Karpas-422 (cell line): ENCODE results near the gene CHRM1. TPM values are rescaled to one million over a fixed set of nuclear protein-coding genes. Genes with fewer than 3 reads are reported as not detected.

Experiments
- DNase-seq: peaks from one replicate; pipeline ENCODE4 v3.0.0-alpha.2; 2015
- H2AFZ ChIP-seq: fragments of 200-600 bp; sonication (generic); 2 replicates; pipeline ENCODE4 v1.6.1; 2014; ENCODE audit warnings: antibody characterized with exemption, low read length, mixed read lengths
- H3K27ac ChIP-seq: fragments of 200-600 bp; sonication (generic); 2 replicates; pipeline ENCODE4 v1.5.1; 2014; ENCODE audit warnings: mild to moderate bottlenecking, low read length, moderate library complexity
- H3K27me3 ChIP-seq: fragments of 200-600 bp; sonication (generic); 2 replicates; pipeline ENCODE4 v1.6.1; 2014; ENCODE audit warnings: low read length, mixed read lengths
- H3K36me3 ChIP-seq: fragments of 200-600 bp; sonication (generic); 2 replicates; pipeline ENCODE4 v1.6.1; 2014; ENCODE audit warnings: low read length, mixed read lengths; ENCODE audit not compliant: insufficient read depth
- H3K4me1 ChIP-seq: fragments of 200-600 bp; sonication (generic); 2 replicates; pipeline ENCODE4 v1.6.1; 2014; ENCODE audit warnings: mild to moderate bottlenecking, low read length, mixed read lengths
- H3K4me2 ChIP-seq: fragments of 200-600 bp; sonication (generic); 2 replicates; pipeline ENCODE4 v1.6.1; 2014; ENCODE audit warnings: low read length, low read depth, mild to moderate bottlenecking; ENCODE audit not compliant: poor library complexity, severe bottlenecking
- H3K4me3 ChIP-seq: fragments of 200-600 bp; sonication (generic); 2 replicates; pipeline ENCODE4 v1.5.1; 2014; ENCODE audit warnings: mild to moderate bottlenecking, antibody characterized with exemption, low read length, mixed read lengths
- H3K79me2 ChIP-seq: fragments of 200-600 bp; sonication (generic); 2 replicates; pipeline ENCODE4 v1.6.1; 2014; ENCODE audit warnings: mild to moderate bottlenecking, low read length, mixed read lengths
- H3K9ac ChIP-seq: fragments of 200-600 bp; sonication (generic); 2 replicates; pipeline ENCODE4 v1.6.0; 2014; ENCODE audit warnings: low read length
- H3K9me2 ChIP-seq: fragments of 200-600 bp; sonication (generic), shearing (Covaris generic); replicated peaks from 2 replicates; pipeline ENCODE4 v1.6.0; 2014; ENCODE audit warnings: mild to moderate bottlenecking, low read length, moderate library complexity; ENCODE audit not compliant: insufficient read depth
- H3K9me3 ChIP-seq: fragments of 300-700, 200-600 bp; sonication (generic); 2 replicates; pipeline ENCODE4 v1.6.1; 2014; ENCODE audit warnings: low read length, mixed read lengths
- H4K20me1 ChIP-seq: fragments of 200-600 bp; sonication (generic); 2 replicates; pipeline ENCODE4 v1.6.1; 2014; ENCODE audit warnings: mild to moderate bottlenecking, antibody characterized with exemption, low read length, low read depth; ENCODE audit not compliant: insufficient read depth
- total RNA-seq: library from RNA; depleted of rRNA; stranded (reverse); fragments of >200 nt; shearing (Covaris generic); gene quantifications from 2 replicates; pipeline ENCODE4 v1.2.3, GENCODE V29; 2014; ENCODE audit warnings: low replicate concordance

Gene CHRM1
- total RNA-seq, 1 experiment from 2014 or later, result not detected

DNA sequence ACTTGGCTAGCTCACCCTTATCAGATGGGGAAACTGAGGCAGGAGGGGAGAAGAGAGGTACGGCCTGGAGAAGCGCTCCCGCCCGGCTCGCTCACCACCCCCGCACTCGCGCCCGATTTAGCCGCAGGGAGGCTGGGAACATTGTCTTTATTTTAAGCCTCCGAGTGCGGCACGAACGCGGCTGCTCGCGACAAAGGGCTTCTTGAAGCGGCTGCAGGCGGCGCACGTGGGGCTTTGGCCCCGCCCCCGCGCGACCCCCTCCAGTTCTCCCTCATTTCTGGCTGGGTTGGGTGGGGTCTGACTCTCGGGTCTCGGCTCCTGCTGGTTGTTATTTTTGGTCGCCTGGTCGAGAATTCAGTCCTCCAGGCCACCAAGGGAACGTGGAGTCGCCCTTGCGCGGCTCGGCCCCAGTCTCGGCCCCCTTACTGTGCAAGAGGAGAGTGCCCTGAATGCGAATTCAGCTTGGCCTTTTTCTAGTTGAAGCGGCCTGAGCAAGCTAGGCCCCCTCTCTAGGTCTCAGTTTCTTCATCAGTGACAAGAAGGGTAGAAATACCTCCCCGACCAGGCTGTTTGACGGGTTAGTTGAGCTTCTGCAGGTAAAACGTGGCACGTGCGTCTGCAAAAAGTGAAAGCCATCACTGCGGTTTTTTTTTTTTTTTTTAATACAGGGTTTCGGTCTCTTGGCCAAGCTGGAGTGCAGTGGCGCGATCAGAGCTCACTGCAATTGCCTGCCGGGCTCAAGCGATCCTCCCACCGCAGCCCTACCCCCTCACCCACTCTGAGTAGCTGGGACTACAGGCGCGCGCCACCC lies 2.6 kb upstream of the CHRM1 start:
- H3K9me2 ChIP-seq, result no peaks in the 10 kb centered on the region
- no peaks in the 10 kb centered on the region for H3K27me3 ChIP-seq
- H3K9ac ChIP-seq, result no peak overlapping the region
- no peaks in the 10 kb centered on the region for H3K9me3 ChIP-seq
- peaks cover 27% of the 10 kb centered on the region for H3K4me1 ChIP-seq
- H3K36me3 ChIP-seq, result no peaks in the 10 kb centered on the region
- 0 out of 2 replicates have a peak overlapping the region, but pooled peaks have one; percentile 28 for H2AFZ ChIP-seq
- no peaks in the 10 kb centered on the region for H4K20me1 ChIP-seq
- DNase-seq, result peak; percentile 54
- H3K27ac ChIP-seq, result no peak overlapping the region
- H3K79me2 ChIP-seq, result no peaks in the 10 kb centered on the region
- 0 out of 2 replicates have a peak overlapping the region, but pooled peaks have one; percentile 15 for H3K4me3 ChIP-seq
- H3K4me2 ChIP-seq, result peak overlapping the region; percentile 40

GRCh38 chr11:62922653-62923431 lies 1.7 kb upstream of the CHRM1 start:
- Histone ChIP-seq H3K9me2 (no peaks in the 10 kb centered on the region), H3K36me3 (no peaks in the 10 kb centered on the region), H3K79me2 (no peaks in the 10 kb centered on the region), H3K4me2 (no peak overlapping the region), H4K20me1 (no peaks in the 10 kb centered on the region), H3K27ac (no peak overlapping the region), H3K4me3 (no peak overlapping the region), H3K27me3 (no peaks in the 10 kb centered on the region), H3K9ac (no peak overlapping the region), H3K4me1 (peaks cover 27% of the 10 kb centered on the region), H3K9me3 (no peaks in the 10 kb centered on the region), H2AFZ (no peak overlapping the region)
- peak; percentile 47 for DNase-seq

GRCh38 chr11:62922189-62922589 lies 1.0 kb upstream of the CHRM1 start:
- Histone ChIP-seq H3K9ac (no peak overlapping the region), H3K36me3 (no peaks in the 10 kb centered on the region), H4K20me1 (no peaks in the 10 kb centered on the region), H3K79me2 (no peaks in the 10 kb centered on the region), H2AFZ (no peak overlapping the region), H3K9me2 (no peaks in the 10 kb centered on the region), H3K4me1 (peaks cover 27% of the 10 kb centered on the region), H3K9me3 (no peaks in the 10 kb centered on the region), H3K4me2 (no peak overlapping the region), H3K4me3 (no peak overlapping the region), H3K27ac (no peak overlapping the region), H3K27me3 (no peaks in the 10 kb centered on the region)
- DNase-seq, result no peak

GRCh38 chr11:62921573-62922188 lies 518 bp upstream of the CHRM1 start:
- no peak overlapping the region for H3K27ac ChIP-seq
- no peaks in the 10 kb centered on the region for H4K20me1 ChIP-seq
- no peak overlapping the region for H3K4me2 ChIP-seq
- no peaks in the 10 kb centered on the region for H3K36me3 ChIP-seq
- no peak overlapping the region for H2AFZ ChIP-seq
- H3K79me2 ChIP-seq, result no peaks in the 10 kb centered on the region
- no peaks in the 10 kb centered on the region for H3K9me3 ChIP-seq
- peaks cover 27% of the 10 kb centered on the region for H3K4me1 ChIP-seq
- no peaks in the 10 kb centered on the region for H3K9me2 ChIP-seq
- no peak for DNase-seq
- H3K27me3 ChIP-seq, result no peaks in the 10 kb centered on the region
- H3K4me3 ChIP-seq, result no peak overlapping the region
- H3K9ac ChIP-seq, result no peak overlapping the region

DNA sequence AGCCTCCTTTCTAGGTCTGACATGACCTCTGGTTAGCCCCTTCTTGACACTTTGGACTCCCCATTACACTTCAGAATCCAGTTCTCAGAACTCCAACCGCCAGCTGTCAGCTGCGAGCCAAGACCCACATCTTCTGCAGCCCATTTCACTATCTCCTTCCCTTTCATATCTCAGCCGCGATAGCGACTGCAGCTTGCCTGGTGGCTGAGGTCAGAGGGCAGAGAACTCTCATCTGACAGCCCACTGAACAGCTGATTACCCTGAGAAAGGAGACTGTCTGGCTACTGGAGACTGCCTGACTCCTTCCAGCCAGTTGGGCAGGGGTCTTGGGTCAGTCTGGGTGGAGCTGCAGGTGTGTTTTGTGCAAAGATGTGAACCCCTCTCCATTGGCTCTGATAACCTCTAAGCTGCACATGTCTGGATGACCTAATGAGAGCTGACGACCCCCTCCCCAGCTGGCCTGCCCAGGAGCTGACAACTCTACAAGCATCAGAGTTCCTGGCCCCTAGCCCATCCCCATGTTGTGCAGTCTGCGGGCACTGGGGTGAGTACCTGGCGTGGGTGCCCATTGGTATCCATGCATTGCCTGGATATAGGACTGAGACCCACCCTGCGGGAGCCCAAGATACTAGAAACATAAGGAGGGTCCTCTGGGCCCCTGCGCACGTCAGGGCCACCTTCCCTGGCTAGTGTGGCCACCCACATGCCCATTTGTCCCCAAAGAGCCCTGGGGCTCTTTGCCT lies 1.1 kb downstream of the CHRM1 start:
- peaks cover 27% of the 10 kb centered on the region for H3K4me1 ChIP-seq
- no peak overlapping the region for H3K27ac ChIP-seq
- H3K9me2 ChIP-seq, result no peaks in the 10 kb centered on the region
- H3K4me3 ChIP-seq, result no peak overlapping the region
- no peak overlapping the region for H2AFZ ChIP-seq
- H3K79me2 ChIP-seq, result no peaks in the 10 kb centered on the region
- no peaks in the 10 kb centered on the region for H3K36me3 ChIP-seq
- H3K9ac ChIP-seq, result no peak overlapping the region
- H3K27me3 ChIP-seq, result no peaks in the 10 kb centered on the region
- no peaks in the 10 kb centered on the region for H4K20me1 ChIP-seq
- H3K4me2 ChIP-seq, result no peak overlapping the region
- no peaks in the 10 kb centered on the region for H3K9me3 ChIP-seq
- DNase-seq, result no peak

DNA sequence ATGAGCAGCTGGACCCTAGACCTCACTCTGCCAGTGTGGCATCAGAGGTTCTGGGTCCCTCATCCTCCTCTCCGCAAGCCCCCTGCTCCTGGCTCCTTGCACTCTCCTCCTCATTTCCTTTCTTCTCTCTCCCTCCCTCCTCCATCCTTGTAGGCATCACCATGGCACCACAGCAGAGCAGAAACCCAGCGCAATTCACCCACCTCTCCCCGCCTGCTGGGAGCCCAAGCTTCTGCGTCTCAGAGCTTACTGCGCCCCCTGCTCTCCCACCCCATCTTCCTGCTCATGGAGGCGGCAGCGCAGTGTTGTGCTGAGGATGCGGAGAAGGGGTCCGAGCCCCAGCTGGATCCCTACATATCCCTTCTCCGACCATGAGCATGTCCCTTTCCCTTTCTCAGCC lies 1.7 kb downstream of the CHRM1 start:
- H4K20me1 ChIP-seq, result no peaks in the 10 kb centered on the region
- H3K4me1 ChIP-seq, result peaks cover 27% of the 10 kb centered on the region
- H3K36me3 ChIP-seq, result no peaks in the 10 kb centered on the region
- no peak for DNase-seq
- H2AFZ ChIP-seq, result no peak overlapping the region
- H3K4me2 ChIP-seq, result no peak overlapping the region
- no peak overlapping the region for H3K4me3 ChIP-seq
- no peaks in the 10 kb centered on the region for H3K9me2 ChIP-seq
- H3K9me3 ChIP-seq, result no peaks in the 10 kb centered on the region
- no peak overlapping the region for H3K27ac ChIP-seq
- H3K27me3 ChIP-seq, result no peaks in the 10 kb centered on the region
- no peak overlapping the region for H3K9ac ChIP-seq
- no peaks in the 10 kb centered on the region for H3K79me2 ChIP-seq

GRCh38 chr11:62918531-62918930 lies 2.6 kb downstream of the CHRM1 start:
- Histone ChIP-seq H3K9me3 (no peaks in the 10 kb centered on the region), H3K27me3 (no peaks in the 10 kb centered on the region), H3K9me2 (no peaks in the 10 kb centered on the region), H2AFZ (no peak overlapping the region), H3K4me2 (no peak overlapping the region), H3K4me3 (no peak overlapping the region), H3K27ac (no peak overlapping the region), H3K36me3 (no peaks in the 10 kb centered on the region), H3K4me1 (peaks cover 21% of the 10 kb centered on the region), H3K9ac (no peak overlapping the region), H4K20me1 (no peaks in the 10 kb centered on the region), H3K79me2 (no peaks in the 10 kb centered on the region)
- DNase-seq, result no peak
